Natural killer cell (primary cell): Measurements from ENCODE around the gene KPNA4. TPM values are rescaled to one million over a fixed set of nuclear protein-coding genes. Genes with fewer than 3 reads are reported as not detected.
A peak's percentile ranks its signal among the peaks of the same experiment; 100 is the strongest.

ENCODE experiments used
- ATAC-seq, 3 donors: fragments of 150-1000 bp in 2 of 3; fragments of 200-7000 bp in 1 of 3; cut with Tn5 transposase; 1 replicate in 1 of 3; 2 replicates in 2 of 3; pipeline ENCODE4 v1.10.0; 2021; ENCODE audit warnings: mild to moderate bottlenecking in 2 of 3, moderate library complexity in 2 of 3
- DNase-seq, 2 donors: peaks; one replicate each; pipeline versions ENCODE4 v3.0.0 to v3.0.0-alpha.2; 2013 to 2021; ENCODE audit warnings: mixed read lengths in 1 of 2
- H3K27ac ChIP-seq: one replicate; pipeline ENCODE4 v1.5.1; 2013; ENCODE audit warnings: mild to moderate bottlenecking, low read length
- H3K27me3 ChIP-seq: one replicate; pipeline ENCODE4 v1.6.1; 2013; ENCODE audit warnings: low read length; ENCODE audit not compliant: control insufficient read depth, insufficient read depth
- H3K36me3 ChIP-seq: one replicate; pipeline ENCODE4 v1.6.1; 2013; ENCODE audit warnings: low read length; ENCODE audit not compliant: control insufficient read depth, insufficient read depth
- H3K4me1 ChIP-seq: one replicate; pipeline ENCODE4 v1.6.1; 2013; ENCODE audit warnings: low read length; ENCODE audit not compliant: control insufficient read depth, insufficient read depth
- H3K4me3 ChIP-seq: one replicate; pipeline ENCODE4 v1.5.1; 2013; ENCODE audit warnings: low read length
- H3K9me3 ChIP-seq: one replicate; pipeline ENCODE4 v1.6.1; 2013; ENCODE audit warnings: low read length; ENCODE audit not compliant: control insufficient read depth, insufficient read depth
- H3K27ac Mint-ChIP-seq, 2 donors: one replicate each; pipeline ENCODE4 v1.8.0; 2022; ENCODE audit warnings: mild to moderate bottlenecking in 2 of 2, mixed read lengths in 2 of 2, moderate library complexity in 1 of 2
- H3K27me3 Mint-ChIP-seq, 2 donors: one replicate each; pipeline ENCODE4 v1.8.0; 2022; ENCODE audit warnings: low read depth in 2 of 2, mixed read lengths in 2 of 2
- H3K36me3 Mint-ChIP-seq: one replicate; pipeline ENCODE4 v1.8.0; 2022; ENCODE audit warnings: mixed read lengths
- H3K4me1 Mint-ChIP-seq, 2 donors: one replicate each; pipeline ENCODE4 v1.8.0; 2022; ENCODE audit warnings: mixed read lengths in 2 of 2
- H3K4me3 Mint-ChIP-seq: one replicate; pipeline ENCODE4 v1.8.0; 2022; ENCODE audit warnings: mild to moderate bottlenecking, moderate library complexity, mixed read lengths
- H3K9me3 Mint-ChIP-seq, 2 donors: one replicate each; pipeline ENCODE4 v1.8.0; 2022; ENCODE audit warnings: mixed read lengths in 2 of 2
- WGBS: methylation state at CpG from one replicate; pipeline ENCODE4 v1.1.7; 2013; ENCODE audit warnings: missing lambda C conversion rate; ENCODE audit not compliant: insufficient coverage; 5-methylcytosine and 5-hydroxymethylcytosine counted together
- intact Hi-C: fragments of 100-400 bp; cut with micrococcal nuclease; formaldehyde crosslinking; loops from one replicate; pipeline ENCODE4 v1.14.2; 2022
- total RNA-seq, 4 donors: library from RNA; stranded (reverse); fragments of 120-200 nt in 1 of 4; gene quantifications; one replicate each; pipeline versions ENCODE4 v1.2.3 to v1.2.4, GENCODE V29; 2013 to 2022
- TF ChIP-seq, protein P1 (sequence below): fragments of 200-600 bp; IDR thresholded peaks from one replicate; pipeline ENCODE4 v1.8.0; 2022; ENCODE audit warnings: antibody characterized with exemption

The KPNA4 gene
- 10 to 100 TPM; 69.1 to 81.7 (median 74.1) TPM for total RNA-seq
- total RNA-seq (2013) = 53.1 TPM

- intact Hi-C loops = loop anchor here (2.0 kb wide), 2 partner anchors 117 to 167 kb away; partner anchors contain the start of genes IFT80, SMC4 and TRIM59
- H3K4me3 ChIP-seq = peak within 1 kb of the TSS; percentile 86
These were observed at the start of gene KPNA4 for GRCh38 chr3:160565442-160566403. TSS of gene KPNA4 (minus strand) at chr3:160565571. CDS start at chr3:160565282, 289 bp downstream.

DNA sequence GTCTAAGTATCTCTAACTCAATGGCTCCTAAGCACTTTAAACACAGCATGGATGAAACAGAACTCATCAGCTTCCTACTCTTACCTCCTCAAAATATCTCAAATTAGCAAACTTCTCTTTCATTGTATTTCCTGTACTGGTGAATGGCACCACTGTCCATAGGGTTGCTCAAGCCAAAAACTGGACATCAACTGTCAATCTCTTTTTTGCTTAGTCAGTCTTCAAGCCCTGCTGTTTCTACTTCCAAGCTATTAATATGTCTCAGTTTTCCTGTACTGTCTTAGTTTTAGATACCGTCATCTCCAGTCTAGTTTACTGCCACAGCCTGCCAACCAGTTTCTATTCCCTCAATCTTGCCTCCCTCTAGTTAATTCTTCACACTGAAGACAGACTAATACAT, 48.3 kb upstream of the KPNA4 start:
- ATAC-seq (no peak), DNase-seq (no peak)
- Mint-ChIP-seq H3K4me1 (no peaks in the 10 kb centered on the region), H3K27me3 (peaks cover 26 to 38% of the 10 kb centered on the region in 2 donors), H3K4me3 (no peak overlapping the region), H3K36me3 (no peaks in the 10 kb centered on the region), H3K9me3 (no peaks in the 10 kb centered on the region), H3K27ac (no peak overlapping the region)
- TF ChIP-seq, protein P1, sequence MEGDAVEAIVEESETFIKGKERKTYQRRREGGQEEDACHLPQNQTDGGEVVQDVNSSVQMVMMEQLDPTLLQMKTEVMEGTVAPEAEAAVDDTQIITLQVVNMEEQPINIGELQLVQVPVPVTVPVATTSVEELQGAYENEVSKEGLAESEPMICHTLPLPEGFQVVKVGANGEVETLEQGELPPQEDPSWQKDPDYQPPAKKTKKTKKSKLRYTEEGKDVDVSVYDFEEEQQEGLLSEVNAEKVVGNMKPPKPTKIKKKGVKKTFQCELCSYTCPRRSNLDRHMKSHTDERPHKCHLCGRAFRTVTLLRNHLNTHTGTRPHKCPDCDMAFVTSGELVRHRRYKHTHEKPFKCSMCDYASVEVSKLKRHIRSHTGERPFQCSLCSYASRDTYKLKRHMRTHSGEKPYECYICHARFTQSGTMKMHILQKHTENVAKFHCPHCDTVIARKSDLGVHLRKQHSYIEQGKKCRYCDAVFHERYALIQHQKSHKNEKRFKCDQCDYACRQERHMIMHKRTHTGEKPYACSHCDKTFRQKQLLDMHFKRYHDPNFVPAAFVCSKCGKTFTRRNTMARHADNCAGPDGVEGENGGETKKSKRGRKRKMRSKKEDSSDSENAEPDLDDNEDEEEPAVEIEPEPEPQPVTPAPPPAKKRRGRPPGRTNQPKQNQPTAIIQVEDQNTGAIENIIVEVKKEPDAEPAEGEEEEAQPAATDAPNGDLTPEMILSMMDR = no peak
- WGBS = 100% methylated on average over 1 of the region's 1 CpG
- intact Hi-C loops = no loop called here
- no peak overlapping the region for H3K4me3 ChIP-seq
- H3K27me3 ChIP-seq = peaks cover 2% of the 10 kb centered on the region
- no peaks in the 10 kb centered on the region for H3K9me3 ChIP-seq
- no peak overlapping the region for H3K27ac ChIP-seq
- H3K4me1 ChIP-seq = no peaks in the 10 kb centered on the region
- H3K36me3 ChIP-seq = no peaks in the 10 kb centered on the region

More at GRCh38 chr3:160565442-160566403, at the start of gene KPNA4:
- no peaks in the 10 kb centered on the region for H3K36me3 Mint-ChIP-seq
- Histone ChIP-seq H3K27me3 (no peaks in the 10 kb centered on the region), H3K36me3 (peaks cover 2% of the 10 kb centered on the region), H3K4me1 (peaks cover 14% of the 10 kb centered on the region), H3K27ac (peak within 1 kb of the TSS; percentile 98), H3K9me3 (no peaks in the 10 kb centered on the region)
- H3K27me3 Mint-ChIP-seq = no peaks in the 10 kb centered on the region
- DNase-seq (peak; percentile 97 to 98), ATAC-seq (peak; percentile 85 to 96 (median 89))
- under 1% methylated on average over 68 of the region's 71 CpGs for WGBS
- H3K4me3 Mint-ChIP-seq = peak within 1 kb of the TSS; percentile 95
- H3K27ac Mint-ChIP-seq = peak within 1 kb of the TSS; percentile 91 to 99
- H3K9me3 Mint-ChIP-seq = no peaks in the 10 kb centered on the region
- TF ChIP-seq, protein P1 = no peak
- peaks cover 53 to 62% of the 10 kb centered on the region in 2 donors for H3K4me1 Mint-ChIP-seq

DNA sequence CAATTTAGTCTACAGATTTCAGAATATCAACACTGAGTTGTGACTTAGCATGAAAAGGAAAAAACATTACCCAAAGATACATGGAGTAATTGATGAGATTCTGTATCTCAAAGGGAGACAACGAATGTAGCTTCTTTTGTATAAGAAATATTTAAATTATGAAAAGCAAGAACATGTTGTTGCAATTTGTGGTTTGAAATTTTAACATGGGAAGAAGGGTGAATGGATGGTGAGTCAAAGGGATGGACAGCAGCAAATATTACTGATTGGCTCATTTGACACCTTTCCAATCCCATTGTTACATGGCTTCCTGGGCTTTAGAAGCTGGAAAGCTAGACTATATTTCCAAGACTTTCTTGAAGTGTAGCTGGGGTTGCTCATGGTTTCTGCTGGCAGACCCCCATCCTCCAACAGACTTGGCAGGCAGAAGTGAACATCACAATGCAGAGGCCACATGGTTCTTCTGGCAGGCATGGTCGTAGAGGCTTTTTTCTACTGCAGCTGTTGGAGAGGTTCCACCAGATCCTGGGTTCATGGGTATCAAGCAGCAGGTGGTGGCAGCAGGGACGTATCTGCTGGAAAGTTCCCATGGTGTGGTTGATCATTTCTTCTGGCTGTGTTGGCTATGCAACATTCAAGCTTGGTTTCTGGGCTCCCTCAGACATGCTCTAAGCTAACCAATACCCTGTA, 47.2 kb upstream of the KPNA4 start:
- H3K9me3 Mint-ChIP-seq = no peaks in the 10 kb centered on the region
- Histone ChIP-seq H3K4me3 (no peak overlapping the region), H3K36me3 (no peaks in the 10 kb centered on the region), H3K27me3 (peaks cover 2% of the 10 kb centered on the region), H3K9me3 (no peaks in the 10 kb centered on the region), H3K4me1 (no peaks in the 10 kb centered on the region), H3K27ac (no peak overlapping the region)
- TF ChIP-seq, protein P1 = no peak
- 92% methylated on average over 3 of the region's 3 CpGs for WGBS
- ATAC-seq (no peak), DNase-seq (no peak)
- H3K36me3 Mint-ChIP-seq = no peaks in the 10 kb centered on the region
- H3K27ac Mint-ChIP-seq = no peak overlapping the region
- peaks cover 26 to 32% of the 10 kb centered on the region in 2 donors for H3K27me3 Mint-ChIP-seq
- H3K4me1 Mint-ChIP-seq = no peaks in the 10 kb centered on the region
- intact Hi-C loops = no loop called here
- H3K4me3 Mint-ChIP-seq = no peak overlapping the region
